ENCODE data around the gene INO80.
"Not testable (repeated sequence)": the region's sequence is repeated elsewhere in the genome, so short reads cannot be mapped to it uniquely, and the experiment has no call there.

INO80 gene

GRCh38 chr15:40992241-40992741 is 123.8 kb downstream of the INO80 start:
- no peak for DNase-seq

GRCh38 chr15:40991355-40991754 is 124.7 kb downstream of the INO80 start:
- no peak for DNase-seq

- DNase-seq, result no peak
Observed at GRCh38 chr15:40990789-40991188, 125.3 kb downstream of the INO80 start.

- no peak for DNase-seq
Observed at GRCh38 chr15:40990080-40990479, 126.0 kb downstream of the INO80 start.

GRCh38 chr15:40988156-40988555 is 127.9 kb downstream of the INO80 start:
- DNase-seq, result no peak

GRCh38 chr15:40986820-40987219 is 129.3 kb downstream of the INO80 start:
- no peak for DNase-seq

- DNase-seq, result no peak
Observed at GRCh38 chr15:40985541-40986330, 130.3 kb downstream of the INO80 start.

GRCh38 chr15:40984964-40985363 is 131.1 kb downstream of the INO80 start:
- no peak for DNase-seq

- no peak for DNase-seq
Observed at GRCh38 chr15:40984406-40984805, 131.7 kb downstream of the INO80 start.

GRCh38 chr15:40982855-40983254 is 133.2 kb downstream of the INO80 start:
- DNase-seq, result no peak

GRCh38 chr15:40981186-40981585 is 134.9 kb downstream of the INO80 start:
- no peak for DNase-seq

GRCh38 chr15:40978562-40978961 is 137.5 kb downstream of the INO80 start:
- no peak for DNase-seq

GRCh38 chr15:40978141-40978540 is 137.9 kb downstream of the INO80 start:
- no peak for DNase-seq

- DNase-seq, result no peak
Observed at GRCh38 chr15:40976819-40977218, 139.3 kb downstream of the INO80 start.

- no peak for DNase-seq
Observed at GRCh38 chr15:40974879-40975278, 141.2 kb downstream of the INO80 start.

GRCh38 chr15:40969363-40969762 is 146.7 kb downstream of the INO80 start:
- no peak for DNase-seq

- no peak for DNase-seq
Observed at GRCh38 chr15:40968290-40969085, 147.6 kb downstream of the INO80 start.

- DNase-seq, result no peak
Observed at GRCh38 chr15:40964634-40965033, 151.4 kb downstream of the INO80 start.

- no peak for DNase-seq
Observed at GRCh38 chr15:40964006-40964405, 152.1 kb downstream of the INO80 start.

GRCh38 chr15:40963201-40963600 is 152.9 kb downstream of the INO80 start:
- no peak for DNase-seq

- not testable (repeated sequence) for DNase-seq
Observed at GRCh38 chr15:40962317-40962716, 153.8 kb downstream of the INO80 start.

- DNase-seq, result not testable (repeated sequence)
Observed at GRCh38 chr15:40961740-40962139, 154.3 kb downstream of the INO80 start.

- DNase-seq, result no peak
Observed at GRCh38 chr15:40960925-40961324, 155.2 kb downstream of the INO80 start.
